GM23338 (cell line): ENCODE data around the gene MRPS26. TPM values are rescaled to one million over a fixed set of nuclear protein-coding genes. Genes with fewer than 3 reads are reported as not detected.

Experiments
- ATAC-seq: fragments of 200-7000 bp; cut with Tn5 transposase; 3 replicates; pipeline ENCODE4 v1.9.1; 2020
- DNase-seq: peaks from one replicate; pipeline ENCODE4 v3.0.0-alpha.2; 2015; ENCODE audit warnings: low spot score
- H2AFZ ChIP-seq: fragments of 200-600 bp; sonication (generic); 2 replicates; pipeline ENCODE4 v1.8.0; 2016; ENCODE audit warnings: antibody characterized with exemption, mild to moderate bottlenecking, moderate library complexity
- H3F3A ChIP-seq: fragments of 200-600 bp; sonication (generic); replicated peaks from 2 replicates; pipeline ENCODE4 v1.8.0; 2017; ENCODE audit warnings: antibody characterized with exemption, mixed run types, low read depth
- H3K27ac ChIP-seq: fragments of 200-600 bp; sonication (generic); 2 replicates; pipeline ENCODE4 v1.6.1; 2016; ENCODE audit warnings: low read depth
- H3K27me3 ChIP-seq: fragments of 200-600 bp; sonication (generic); 2 replicates; pipeline ENCODE4 v1.8.0; 2016; ENCODE audit warnings: mild to moderate bottlenecking, mixed run types, moderate library complexity; ENCODE audit not compliant: insufficient read depth
- H3K36me3 ChIP-seq: fragments of 200-600 bp; sonication (generic); 2 replicates; pipeline ENCODE4 v1.8.0; 2016; ENCODE audit warnings: mild to moderate bottlenecking; ENCODE audit not compliant: insufficient read depth
- H3K4me1 ChIP-seq: fragments of 200-600 bp; sonication (generic); 2 replicates; pipeline ENCODE4 v1.8.0; 2016; ENCODE audit warnings: mild to moderate bottlenecking, moderate library complexity; ENCODE audit not compliant: insufficient read depth
- H3K4me2 ChIP-seq: fragments of 200-600 bp; sonication (generic); 2 replicates; pipeline ENCODE4 v1.7.1; 2017; ENCODE audit warnings: mixed run types
- H3K4me3 ChIP-seq: fragments of 200-600 bp; sonication (generic); 2 replicates; pipeline ENCODE4 v1.6.1; 2016; ENCODE audit warnings: mixed run types
- H3K79me2 ChIP-seq: fragments of 200-600 bp; sonication (generic); replicated peaks from 2 replicates; pipeline ENCODE4 v1.8.0; 2017; ENCODE audit warnings: mild to moderate bottlenecking; ENCODE audit not compliant: insufficient read depth
- H3K9me2 ChIP-seq: fragments of 200-600 bp; sonication (generic); 2 replicates; pipeline ENCODE4 v1.8.0; 2017; ENCODE audit not compliant: insufficient read depth
- H4K20me1 ChIP-seq: fragments of 200-600 bp; sonication (generic); replicated peaks from 2 replicates; pipeline ENCODE4 v1.8.0; 2017; ENCODE audit warnings: mild to moderate bottlenecking; ENCODE audit not compliant: insufficient read depth
- H3K27ac Mint-ChIP-seq: 2 replicates; pipeline ENCODE4 v1.8.0; 2020; ENCODE audit warnings: inconsistent platforms, mild to moderate bottlenecking, moderate library complexity, mixed read lengths
- H3K27me3 Mint-ChIP-seq: 3 replicates; pipeline ENCODE4 v1.8.0; 2022; ENCODE audit warnings: low read depth, mild to moderate bottlenecking, moderate library complexity, mixed read lengths, inconsistent platforms; ENCODE audit not compliant: insufficient read depth, poor library complexity
- H3K36me3 Mint-ChIP-seq: 3 replicates; pipeline ENCODE4 v1.8.0; 2021; ENCODE audit warnings: low read depth, mild to moderate bottlenecking, inconsistent platforms, moderate library complexity, mixed read lengths
- H3K4me1 Mint-ChIP-seq: 3 replicates; pipeline ENCODE4 v1.8.0; 2020; ENCODE audit warnings: mild to moderate bottlenecking, inconsistent platforms, mixed read lengths
- H3K4me3 Mint-ChIP-seq: 3 replicates; pipeline ENCODE4 v1.8.0; 2021; ENCODE audit warnings: moderate library complexity, mild to moderate bottlenecking, inconsistent platforms, mixed read lengths
- H3K9me3 Mint-ChIP-seq: 3 replicates; pipeline ENCODE4 v1.8.0; 2020; ENCODE audit warnings: moderate library complexity, mild to moderate bottlenecking, inconsistent platforms, mixed read lengths
- CREB1 ChIP-seq: fragments of 250-450 bp; sonication (Bioruptor Pico); IDR thresholded peaks from 2 replicates; pipeline ENCODE4 v1.5.0; 2020; ENCODE audit warnings: low read depth, mild to moderate bottlenecking, moderate library complexity
- CTCF ChIP-seq, 2 experiments: fragments of 200-600 bp in 1 of 2; sonication (generic) in 1 of 2; conservative IDR thresholded peaks; 2 replicates each; pipeline versions ENCODE4 v1.5.1 to v1.6.1; 2016 to 2017; ENCODE audit warnings: antibody characterized with exemption in 2 of 2, low read depth in 2 of 2, mild to moderate bottlenecking in 2 of 2, moderate library complexity in 1 of 2
- EZH2phosphoT487 ChIP-seq: fragments of 200-600 bp; sonication (generic); IDR thresholded peaks from one replicate; pipeline ENCODE4 v1.8.1; 2018; ENCODE audit warnings: antibody characterized with exemption; ENCODE audit not compliant: unreplicated experiment
- JUNB ChIP-seq: IDR thresholded peaks from one replicate; pipeline ENCODE4 v1.6.1; 2016; ENCODE audit warnings: antibody characterized with exemption; ENCODE audit not compliant: unreplicated experiment
- POLR2AphosphoS5 ChIP-seq: IDR thresholded peaks from 2 replicates; pipeline ENCODE4 v1.6.1; 2016; ENCODE audit warnings: antibody characterized with exemption, low read depth
- REST ChIP-seq: IDR thresholded peaks from one replicate; pipeline ENCODE4 v1.6.1; 2018; ENCODE audit warnings: antibody characterized with exemption; ENCODE audit not compliant: unreplicated experiment
- ZNF114 ChIP-seq: fragments of 250-450 bp; sonication (Bioruptor Pico); IDR thresholded peaks from 2 replicates; pipeline ENCODE4 v1.5.0; 2020; ENCODE audit warnings: mild to moderate bottlenecking, moderate library complexity
- ZNF331 ChIP-seq: fragments of 250-450 bp; sonication (Bioruptor Pico); IDR thresholded peaks from 2 replicates; pipeline ENCODE4 v1.5.0; 2020; ENCODE audit warnings: low read depth, mild to moderate bottlenecking, moderate library complexity
- ZNF462 ChIP-seq: fragments of 250-450 bp; sonication (Bioruptor Pico); IDR thresholded peaks from 2 replicates; pipeline ENCODE4 v1.5.0; 2020; ENCODE audit warnings: mild to moderate bottlenecking, moderate library complexity
- polyA plus RNA-seq: library from polyadenylated mRNA; unstranded; fragments of >200 nt; fragmentation: Nextera tagmentation; extraction: Ambion mirVana; gene quantifications from 2 replicates; pipeline ENCODE4 v1.2.1, GENCODE V29; 2016
- total RNA-seq: library from RNA; depleted of rRNA; stranded (reverse); fragments of >200 nt; shearing (Covaris generic); gene quantifications from 2 replicates; pipeline ENCODE4 v1.2.3, GENCODE V29; 2014

The MRPS26 gene
- total and polyA plus RNA-seq, 2 experiments from 2014 or later = 105 to 154 TPM

- Histone ChIP-seq H2AFZ (no peak overlapping the region), H3K27me3 (peaks cover 53% of the 10 kb centered on the region), H3K36me3 (no peaks in the 10 kb centered on the region), H3F3A (no peaks in the 10 kb centered on the region), H3K4me3 (no peak overlapping the region; the same call in 1 of the 2 replicates), H3K79me2 (no peaks in the 10 kb centered on the region), H4K20me1 (no peaks in the 10 kb centered on the region), H3K27ac (no peak overlapping the region), H3K4me1 (peaks cover 4% of the 10 kb centered on the region; the same call in 1 of the 2 replicates), H3K9me2 (no peaks in the 10 kb centered on the region), H3K4me2 (no peak overlapping the region)
- Mint-ChIP-seq H3K27me3 (peaks cover 48% of the 10 kb centered on the region), H3K9me3 (no peaks in the 10 kb centered on the region), H3K36me3 (no peaks in the 10 kb centered on the region), H3K4me3 (peak overlapping the region; percentile 69; the same call in 2 of the 3 replicates), H3K4me1 (peaks cover 3% of the 10 kb centered on the region; the same call in 1 of the 3 replicates), H3K27ac (no peak overlapping the region)
- ATAC-seq = no peak
- DNase-seq = no peak
- no peak for TF ChIP-seq POLR2AphosphoS5
- TF ChIP-seq CREB1 = no peak
- no peak for TF ChIP-seq REST
- TF ChIP-seq EZH2phosphoT487 = no peak
Observed at GRCh38 chr20:3081641-3082040, 35.8 kb downstream of the MRPS26 start.

GRCh38 chr20:3082306-3082951 is 36.6 kb downstream of the MRPS26 start:
- H2AFZ ChIP-seq = peak overlapping the region; percentile 94
- Mint-ChIP-seq H3K4me1 (peaks cover 3% of the 10 kb centered on the region; the same call in 1 of the 3 replicates), H3K27me3 (peaks cover 44% of the 10 kb centered on the region), H3K36me3 (no peaks in the 10 kb centered on the region), H3K4me3 (peak overlapping the region; percentile 69), H3K27ac (no peak overlapping the region), H3K9me3 (no peaks in the 10 kb centered on the region)
- no peak overlapping the region for H3K27ac ChIP-seq
- ATAC-seq (peak; percentile 49), DNase-seq (peak; percentile 40)
- peak overlapping the region; percentile 78 for H3K4me2 ChIP-seq
- peak overlapping the region; percentile 61 for H3K4me3 ChIP-seq
- H3K79me2 ChIP-seq = no peaks in the 10 kb centered on the region
- peaks cover 4% of the 10 kb centered on the region; the same call in 1 of the 2 replicates for H3K4me1 ChIP-seq
- peaks cover 53% of the 10 kb centered on the region for H3K27me3 ChIP-seq
- H3K9me2 ChIP-seq = no peaks in the 10 kb centered on the region
- no peaks in the 10 kb centered on the region for H3K36me3 ChIP-seq
- no peaks in the 10 kb centered on the region for H4K20me1 ChIP-seq
- no peaks in the 10 kb centered on the region for H3F3A ChIP-seq
- TF ChIP-seq JUNB (no peak), ZNF331 (CRISPR knock-in tag) (no peak), ZNF462 (CRISPR knock-in tag) (no peak), ZNF114 (no peak), CTCF (conservative IDR thresholded peaks at IDR 0.05; ENCODE audit: low read depth in 2 of 2) (no peak), EZH2phosphoT487 (peak; percentile 36)
